GM21723 (cell line): ENCODE measurements around the gene MEX3A.
"Not testable (repeated sequence)": the region's sequence is repeated elsewhere in the genome, so short reads cannot be mapped to it uniquely, and the experiment has no call there.

Source experiments
- ATAC-seq: cut with Tn5 transposase; IDR thresholded peaks from one replicate; pipeline ENCODE4 v1.9.1; 2021; ENCODE audit warnings: mild to moderate bottlenecking, moderate library complexity; ENCODE audit not compliant: unreplicated experiment

The MEX3A gene

DNA sequence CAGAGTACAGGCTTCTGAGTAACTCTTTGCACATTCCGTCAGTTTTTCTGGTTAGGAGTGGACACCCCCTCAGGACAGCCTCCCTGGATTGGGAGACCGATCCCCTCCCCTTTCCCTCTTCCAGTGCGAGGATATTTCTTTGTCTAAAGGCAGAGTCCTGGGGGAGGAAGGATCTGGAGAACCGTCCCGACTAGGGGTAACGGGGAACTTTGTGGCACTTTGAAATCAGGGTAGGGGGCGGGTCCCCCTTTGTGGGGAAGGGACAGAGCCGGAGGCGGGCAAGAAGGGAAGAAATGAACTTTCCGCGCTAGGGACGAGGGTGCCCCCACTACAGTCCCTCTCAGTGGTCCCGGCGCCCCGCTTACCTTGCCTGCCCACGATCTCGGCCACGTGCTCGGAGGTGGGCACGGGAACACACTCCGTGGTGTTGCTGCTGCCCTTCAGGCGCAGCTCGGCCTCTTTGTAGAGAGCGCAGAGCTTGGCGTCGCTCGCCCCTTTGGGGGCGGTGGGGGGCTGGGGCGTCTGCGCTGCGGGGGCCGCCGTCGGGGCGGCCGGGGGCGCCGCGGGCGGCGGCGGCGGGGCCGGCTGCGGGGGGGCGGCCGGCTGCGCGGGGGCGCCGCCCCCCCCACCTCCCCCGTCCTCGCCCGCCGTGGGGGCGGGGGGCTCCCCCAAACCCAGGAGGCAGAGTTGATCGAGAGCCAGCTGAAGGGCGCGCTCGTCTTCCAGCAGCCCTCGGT lies 917 bp downstream of the MEX3A start:
- no peak for ATAC-seq

DNA sequence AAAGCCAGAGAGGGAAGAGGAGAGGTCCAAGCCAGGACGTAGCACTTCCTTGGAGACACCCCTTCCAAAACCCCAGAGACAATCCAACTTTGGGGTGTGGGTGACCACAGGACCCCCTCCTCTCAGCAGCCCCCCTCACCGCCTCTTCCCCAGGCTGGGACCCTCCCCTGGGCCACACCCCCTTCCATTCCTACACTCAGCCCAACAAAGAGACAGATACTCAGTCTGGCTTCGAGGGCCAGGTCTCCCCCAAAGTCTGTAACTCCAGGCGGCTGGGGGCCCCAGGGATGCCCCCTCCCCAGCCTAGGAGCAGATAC lies 1.4 kb downstream of the MEX3A start:
- ATAC-seq = no peak

DNA sequence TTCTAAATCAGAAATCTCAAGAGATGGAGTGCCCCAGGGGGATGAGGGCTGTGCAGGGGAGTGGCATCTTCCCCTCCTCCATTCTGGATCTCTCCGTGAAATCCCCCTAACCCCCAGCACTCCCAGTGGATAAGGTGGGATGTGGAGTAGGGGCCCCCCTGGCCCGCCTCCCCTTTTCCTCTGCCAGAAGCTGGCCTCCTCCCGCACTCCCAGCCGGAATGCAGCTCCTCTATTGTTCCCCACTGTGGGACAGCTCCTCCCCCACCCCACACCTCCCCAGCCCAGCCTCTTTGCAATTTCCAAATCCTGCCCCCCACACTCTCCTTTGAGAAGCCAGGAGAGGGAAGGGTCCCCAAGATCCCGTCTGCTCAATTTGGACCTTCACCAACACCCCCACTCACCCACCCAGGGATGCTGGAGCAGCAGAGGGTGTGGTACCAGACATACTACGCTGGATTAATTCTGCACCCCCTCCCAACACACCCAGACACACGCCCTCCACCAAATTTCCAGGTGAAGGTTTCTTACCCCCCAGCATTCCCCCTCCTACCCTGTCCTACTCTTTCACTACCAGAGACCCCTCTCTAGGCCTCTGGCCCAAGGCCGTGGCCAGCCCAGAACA lies 1.9 kb downstream of the MEX3A start:
- ATAC-seq = no peak

DNA sequence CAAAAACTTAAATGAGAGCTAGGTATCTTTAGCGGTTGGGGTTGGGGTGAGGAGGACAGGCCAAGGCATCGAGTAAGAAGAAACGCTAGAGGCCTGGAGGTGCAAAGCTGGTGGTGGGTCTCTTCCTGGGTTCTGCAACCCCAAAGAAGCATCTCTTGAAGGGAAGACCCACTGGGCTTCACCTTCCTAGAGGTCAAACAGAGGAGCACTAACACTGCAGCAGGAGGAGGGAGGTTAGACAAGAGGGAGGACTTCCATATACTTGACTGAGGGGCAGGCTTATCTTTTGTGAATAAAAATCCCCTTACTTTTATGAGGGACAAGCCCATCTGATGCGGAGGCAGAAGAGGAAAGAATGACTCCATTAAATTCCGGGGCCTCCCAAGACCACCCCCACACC lies 2.5 kb downstream of the MEX3A start:
- ATAC-seq = no peak

DNA sequence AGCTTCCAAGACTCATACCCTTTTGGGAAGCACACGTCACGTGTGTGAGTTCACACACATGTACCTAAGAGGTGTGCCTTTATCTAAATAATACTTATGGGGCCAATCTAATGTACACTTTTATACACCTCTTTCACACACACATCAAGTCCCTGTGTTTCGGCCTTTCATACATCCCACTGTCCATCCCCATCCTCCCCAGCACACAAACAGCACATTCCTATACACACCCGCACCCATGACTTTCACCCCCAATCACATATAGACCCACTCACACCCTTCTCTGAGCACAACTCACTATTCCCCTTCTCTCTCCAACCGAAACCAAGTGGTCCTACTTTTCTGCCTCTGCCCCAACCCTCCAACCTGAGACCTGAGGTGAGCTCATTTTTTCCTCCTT lies 3.5 kb downstream of the MEX3A start:
- ATAC-seq = no peak

DNA sequence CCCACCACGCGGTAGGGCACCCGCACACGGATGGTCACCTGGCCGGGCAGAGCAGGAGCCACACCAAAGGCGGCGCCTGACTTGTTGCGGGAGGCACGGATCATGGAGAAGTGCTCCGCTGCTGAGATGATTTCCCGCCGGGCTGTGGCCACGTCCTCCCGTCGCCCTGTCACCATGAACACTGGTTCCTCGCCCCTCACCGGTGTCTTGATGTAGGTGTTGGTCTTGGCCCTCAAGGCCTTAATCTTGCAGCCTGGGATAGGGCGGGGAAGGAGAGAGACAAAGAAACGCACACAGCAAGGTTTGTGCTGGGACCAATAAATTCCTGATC lies 4.9 kb downstream of the MEX3A start:
- ATAC-seq = no peak

DNA sequence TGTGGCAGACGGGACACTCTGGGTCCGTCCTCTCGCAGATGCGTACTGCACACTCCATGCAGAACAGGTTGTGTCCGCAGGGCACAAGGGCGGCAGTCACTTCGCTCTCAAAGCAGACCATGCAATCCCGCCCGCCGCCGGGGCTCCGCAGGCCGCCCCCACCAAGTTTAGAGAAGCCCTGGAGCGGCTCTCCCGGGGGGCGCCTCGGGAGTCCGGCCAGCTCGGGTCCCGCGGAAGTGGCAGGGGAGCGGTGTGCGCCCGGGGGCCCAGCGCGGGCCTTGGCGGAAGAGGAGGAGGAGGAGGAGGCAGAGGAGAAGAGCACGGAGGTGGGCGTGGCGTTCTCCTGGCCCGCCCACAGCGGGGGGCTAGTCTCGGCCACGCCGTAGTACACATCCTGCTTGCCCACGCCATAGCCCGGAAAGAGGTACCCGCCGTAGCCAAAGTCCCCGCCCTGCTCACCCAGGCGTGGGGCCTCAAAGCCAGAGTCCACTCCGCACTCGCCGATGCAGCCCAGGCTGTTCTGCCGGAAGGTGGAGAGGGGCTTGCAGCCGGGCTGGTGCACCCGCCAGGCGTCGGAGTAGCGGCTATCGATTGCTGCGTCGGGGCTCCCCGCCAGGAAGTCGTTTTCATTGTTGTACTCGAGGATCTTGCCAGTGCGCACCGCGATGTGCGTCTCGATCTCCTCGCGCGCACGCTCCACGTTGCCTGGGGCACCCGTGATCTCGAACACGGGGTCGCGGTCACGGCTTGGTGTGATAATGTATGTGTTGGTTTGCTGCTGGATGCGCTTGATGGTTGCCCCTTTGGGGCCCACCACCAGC lies 5.4 kb downstream of the MEX3A start:
- peak; percentile 73 for ATAC-seq

DNA sequence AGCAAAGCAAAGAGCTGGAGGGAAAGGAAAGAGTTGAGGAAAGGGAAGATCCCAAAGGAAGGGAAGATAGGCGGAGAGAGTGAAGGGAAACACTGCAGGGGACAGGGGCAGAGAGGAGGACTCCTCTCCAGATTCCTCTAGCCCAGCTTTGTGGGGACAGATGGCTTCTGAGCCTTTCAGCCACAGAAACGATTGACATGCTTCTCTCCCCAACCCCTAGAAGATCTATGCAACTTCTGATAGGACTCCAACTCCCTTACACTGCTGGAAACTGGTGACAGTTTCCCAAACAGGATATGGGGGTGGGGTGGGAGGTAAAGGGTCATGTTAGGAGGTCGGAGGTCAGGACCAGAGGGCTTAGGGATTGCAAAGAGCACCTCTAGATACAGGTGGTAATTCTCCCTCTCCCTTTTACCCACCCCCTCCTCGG lies 6.5 kb downstream of the MEX3A start:
- ATAC-seq = no peak

DNA sequence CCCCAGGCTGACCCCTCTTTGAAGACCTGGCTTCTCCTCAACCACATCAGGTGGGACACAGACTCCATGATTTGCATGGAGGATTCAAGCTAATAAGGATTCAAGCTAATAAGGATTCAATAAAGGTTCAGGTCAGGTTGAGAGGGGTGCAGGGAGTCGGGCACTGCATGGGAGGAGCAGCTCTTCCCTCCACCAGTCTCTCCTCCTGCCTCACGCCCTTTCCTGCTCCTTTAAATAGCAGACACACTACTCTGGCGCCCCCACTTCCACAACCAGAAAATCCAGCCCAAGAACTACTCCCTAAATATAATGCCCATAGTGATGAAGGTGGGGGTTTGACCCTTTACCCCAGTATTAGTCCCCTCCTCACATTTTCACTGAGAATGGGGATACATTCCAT lies 7.1 kb downstream of the MEX3A start:
- ATAC-seq = no peak

DNA sequence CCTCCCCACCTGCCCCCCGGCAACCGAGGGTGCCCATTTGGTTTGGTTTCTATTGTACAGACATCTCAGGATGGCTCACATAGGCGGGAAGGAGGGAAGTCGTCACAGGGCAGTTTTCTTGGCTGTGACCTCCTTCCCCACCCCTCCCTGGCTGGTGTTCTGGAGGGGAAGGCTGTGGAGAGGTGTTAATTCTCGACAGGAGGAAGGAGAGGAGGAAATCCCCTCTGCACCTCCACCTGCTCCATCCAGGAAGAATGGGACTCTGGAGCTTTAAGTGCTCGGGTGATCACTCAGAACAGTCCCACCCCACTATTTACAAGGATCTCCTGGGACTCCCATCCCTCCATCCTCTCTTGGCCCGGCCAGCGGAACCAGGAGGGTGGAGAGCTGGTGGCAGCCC lies 7.6 kb downstream of the MEX3A start:
- ATAC-seq = no peak

DNA sequence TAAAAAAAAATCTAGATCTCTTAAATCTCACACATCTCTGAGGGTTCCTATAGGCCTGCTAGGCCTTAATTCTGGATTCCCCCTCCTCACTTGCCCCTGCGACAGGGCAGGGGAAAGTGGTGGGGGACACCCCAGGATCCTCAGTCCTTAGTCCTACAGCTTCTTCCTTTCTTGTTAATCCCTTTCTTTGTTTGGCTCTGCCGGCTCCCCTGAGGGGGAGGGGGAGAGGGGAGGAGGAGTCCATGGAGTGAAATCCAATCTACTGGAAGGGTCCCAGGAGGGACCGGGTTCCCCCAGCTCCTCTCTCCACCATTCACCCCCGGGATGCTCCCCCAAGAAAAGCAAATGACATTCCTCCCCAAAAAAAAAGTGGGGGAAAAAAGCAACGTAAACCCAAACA lies 8.5 kb downstream of the MEX3A start:
- no peak for ATAC-seq

DNA sequence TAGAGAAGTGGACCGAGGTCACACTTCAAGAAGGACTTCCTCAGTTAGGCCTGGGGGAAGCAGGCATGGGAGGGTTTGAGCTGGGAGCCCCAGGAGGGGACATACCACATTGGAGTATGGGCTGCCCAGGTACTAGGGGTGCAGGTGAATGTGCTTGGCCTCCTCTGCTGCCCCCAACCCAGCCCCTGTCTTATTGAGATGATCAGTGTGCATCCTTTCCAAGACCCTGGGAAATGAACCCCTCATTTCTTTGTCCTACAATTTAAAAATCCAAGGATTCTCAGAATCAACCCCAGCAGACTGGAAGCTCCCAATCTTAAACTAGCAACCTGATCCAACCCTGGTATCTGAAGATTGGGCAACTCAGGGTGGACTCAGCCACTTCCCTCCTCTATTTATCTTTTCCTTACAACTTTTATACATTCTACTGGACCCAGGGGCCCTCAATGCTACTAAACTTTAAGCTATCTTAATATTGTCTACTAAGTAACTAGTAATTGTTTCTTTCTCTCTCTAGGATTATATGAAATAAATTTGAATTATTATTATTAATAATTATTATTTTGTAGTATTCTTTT lies 9.1 kb downstream of the MEX3A start:
- no peak for ATAC-seq

DNA sequence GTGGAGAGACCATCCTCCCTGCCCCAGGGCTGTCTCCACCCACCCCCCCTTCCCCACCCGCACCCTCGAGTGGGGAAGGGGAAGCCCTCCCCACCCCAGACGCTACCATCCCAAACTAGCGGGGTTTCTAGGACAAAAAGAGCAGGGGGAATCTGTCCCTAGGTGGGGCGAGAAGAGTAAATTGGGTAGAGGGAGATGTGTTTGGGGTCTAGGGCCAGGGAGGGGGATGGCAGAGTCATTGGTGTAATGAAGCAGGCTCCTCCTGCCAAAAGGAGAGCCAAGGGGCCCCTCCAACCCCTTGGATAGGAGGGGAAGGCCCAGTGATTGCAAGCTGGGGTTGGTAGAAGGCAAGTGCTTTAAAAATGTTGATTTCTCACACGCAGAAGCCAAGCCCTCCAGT lies 10.0 kb downstream of the MEX3A start:
- ATAC-seq = no peak

DNA sequence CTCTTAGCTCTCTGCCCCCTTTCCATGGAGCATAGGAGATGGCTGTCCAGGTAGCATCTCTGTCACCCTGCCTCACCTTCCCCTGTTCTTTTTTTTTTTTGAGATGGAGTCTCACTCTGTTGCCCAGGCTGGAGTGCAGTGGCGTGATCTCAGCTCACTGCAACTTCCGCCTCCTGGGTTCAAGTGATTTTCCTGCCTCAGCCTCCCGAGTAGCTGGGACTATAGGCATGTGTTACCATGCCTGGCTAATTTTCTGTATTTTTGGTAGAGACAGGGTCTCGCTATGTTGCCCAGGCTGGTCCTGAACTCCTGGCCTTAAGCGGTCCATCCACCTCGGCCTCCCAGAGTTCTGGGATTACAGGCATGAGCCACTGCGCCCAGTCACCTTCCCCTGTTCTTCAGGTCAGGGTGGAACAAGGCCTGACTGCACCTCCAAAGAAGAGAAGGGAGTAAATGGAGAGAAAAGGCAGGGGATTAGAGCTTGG lies 10.9 kb downstream of the MEX3A start:
- not testable (repeated sequence) for ATAC-seq

DNA sequence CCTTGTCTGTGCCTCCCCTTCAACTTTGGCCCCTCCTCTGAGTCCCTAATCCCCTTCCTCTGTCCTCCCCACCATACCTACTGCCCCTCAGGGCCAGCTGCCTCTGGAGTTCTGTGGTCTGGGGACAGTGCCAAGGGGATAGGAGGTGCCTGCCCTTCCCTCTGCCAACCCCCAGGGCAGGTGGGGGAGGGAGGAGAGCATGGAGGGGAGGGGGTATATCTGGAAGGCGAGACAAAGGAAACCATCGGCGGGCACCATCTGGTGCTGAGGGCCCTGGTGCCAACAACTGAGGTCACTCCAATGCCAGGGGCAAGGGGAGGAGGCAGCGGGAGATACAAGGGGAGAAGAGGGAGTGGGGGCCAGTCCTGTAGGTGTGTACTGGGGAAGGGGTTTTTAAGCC lies 11.7 kb downstream of the MEX3A start:
- ATAC-seq = no peak

DNA sequence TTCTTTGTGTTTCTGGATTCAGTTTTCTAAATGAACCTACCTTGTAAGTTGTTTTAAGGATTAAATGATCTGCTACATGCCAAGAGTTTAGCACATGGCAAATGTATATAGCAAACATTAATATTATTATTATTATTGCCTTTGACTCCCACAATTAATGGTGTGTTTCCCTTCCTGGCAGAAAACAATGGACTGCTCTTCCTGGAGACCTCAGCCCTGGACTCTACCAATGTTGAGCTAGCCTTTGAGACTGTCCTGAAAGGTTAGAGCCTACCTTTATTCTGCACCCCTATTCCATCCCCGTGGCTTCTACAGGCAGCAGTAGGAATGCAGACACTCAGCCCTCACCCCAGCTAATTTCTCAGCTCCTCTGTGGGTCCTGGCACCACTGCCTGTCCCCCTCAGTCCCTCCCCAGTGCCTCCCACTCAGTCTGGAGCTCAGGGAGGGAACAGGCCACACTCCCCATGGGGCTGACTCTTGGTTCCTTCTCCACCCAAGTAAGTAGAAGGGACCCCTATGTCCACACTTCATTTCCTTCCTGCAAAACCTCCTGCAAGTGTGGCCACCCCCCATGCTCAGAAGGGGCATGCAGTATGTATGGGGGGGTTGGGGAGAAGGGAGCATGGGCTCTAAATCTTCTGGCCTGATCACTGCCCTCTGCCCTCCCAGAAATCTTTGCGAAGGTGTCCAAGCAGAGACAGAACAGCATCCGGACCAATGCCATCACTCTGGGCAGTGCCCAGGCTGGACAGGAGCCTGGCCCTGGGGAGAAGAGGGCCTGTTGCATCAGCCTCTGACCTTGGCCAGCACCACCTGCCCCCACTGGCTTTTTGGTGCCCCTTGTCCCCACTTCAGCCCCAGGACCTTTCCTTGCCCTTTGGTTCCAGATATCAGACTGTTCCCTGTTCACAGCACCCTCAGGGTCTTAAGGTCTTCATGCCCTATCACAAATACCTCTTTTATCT lies 12.5 kb downstream of the MEX3A start:
- ATAC-seq = no peak

DNA sequence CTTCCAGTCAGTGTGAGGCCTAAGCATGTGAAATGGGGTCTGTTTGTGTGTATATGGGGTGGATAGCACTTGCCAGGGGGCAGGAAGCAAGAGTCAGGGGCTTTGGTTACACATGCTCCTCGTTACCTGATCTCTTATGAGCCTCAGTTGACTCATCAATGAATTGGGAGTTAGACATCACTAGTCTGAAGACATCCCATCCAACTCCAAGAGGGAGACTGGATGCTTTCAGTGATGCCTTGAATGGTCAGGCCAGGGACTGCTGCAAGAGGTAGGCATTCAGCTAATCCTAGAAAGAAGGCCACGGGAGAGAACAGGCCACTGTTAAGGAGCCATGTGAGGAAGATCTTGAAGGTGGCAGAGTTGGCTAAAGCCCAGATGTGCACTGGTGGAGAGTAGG lies 15.0 kb downstream of the MEX3A start:
- no peak for ATAC-seq

DNA sequence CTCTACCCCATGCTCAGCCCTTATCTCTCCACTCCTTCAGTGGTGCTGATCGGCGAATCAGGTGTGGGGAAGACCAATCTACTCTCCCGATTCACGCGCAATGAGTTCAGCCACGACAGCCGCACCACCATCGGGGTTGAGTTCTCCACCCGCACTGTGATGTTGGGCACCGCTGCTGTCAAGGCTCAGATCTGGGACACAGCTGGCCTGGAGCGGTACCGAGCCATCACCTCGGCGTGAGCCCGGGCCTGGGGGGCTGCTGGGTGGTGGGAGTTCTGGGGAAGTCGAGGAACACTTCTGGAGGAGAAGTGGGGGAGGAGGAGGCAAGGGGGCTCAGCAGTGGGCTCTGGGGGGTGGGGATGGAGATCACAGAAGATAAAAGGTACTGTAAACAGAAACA lies 16.4 kb downstream of the MEX3A start:
- no peak for ATAC-seq

DNA sequence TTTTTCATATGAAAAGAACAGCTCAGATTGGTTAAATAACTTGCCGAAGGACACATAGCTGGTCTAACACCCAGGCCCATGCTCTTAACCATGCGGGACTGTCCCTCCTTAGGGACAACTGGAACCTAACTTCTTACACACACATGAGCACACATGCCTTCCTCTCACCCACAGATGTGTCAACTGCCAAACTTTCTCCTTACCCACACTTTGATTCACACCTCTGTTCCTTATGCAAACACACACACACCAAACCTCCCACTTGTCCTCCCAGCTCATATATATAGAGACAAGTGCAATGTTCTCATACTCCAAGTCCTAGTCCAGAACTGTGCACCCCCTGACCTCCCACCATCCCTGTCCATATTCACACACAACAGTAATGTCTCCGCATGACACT lies 17.1 kb downstream of the MEX3A start:
- no peak for ATAC-seq

DNA sequence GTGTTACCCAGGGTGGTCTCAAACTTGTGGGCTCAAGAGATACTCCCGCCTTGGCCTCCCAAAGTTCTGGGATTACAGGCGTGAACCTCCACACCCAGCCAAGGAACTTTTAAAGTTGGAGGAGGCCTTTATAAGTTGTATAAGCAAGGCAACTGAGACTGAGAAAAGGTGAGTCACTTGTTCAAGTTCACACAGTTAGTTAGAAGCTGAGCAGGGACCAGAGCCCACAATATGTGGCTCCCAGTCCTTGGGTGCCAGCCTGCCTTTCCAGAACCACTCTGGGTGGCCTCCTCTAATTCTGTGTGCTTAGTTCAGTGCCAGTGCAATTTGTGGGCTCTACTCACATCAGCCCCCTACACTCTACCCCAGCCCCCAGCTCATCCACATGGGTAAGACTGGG lies 17.6 kb downstream of the MEX3A start:
- ATAC-seq = no peak

DNA sequence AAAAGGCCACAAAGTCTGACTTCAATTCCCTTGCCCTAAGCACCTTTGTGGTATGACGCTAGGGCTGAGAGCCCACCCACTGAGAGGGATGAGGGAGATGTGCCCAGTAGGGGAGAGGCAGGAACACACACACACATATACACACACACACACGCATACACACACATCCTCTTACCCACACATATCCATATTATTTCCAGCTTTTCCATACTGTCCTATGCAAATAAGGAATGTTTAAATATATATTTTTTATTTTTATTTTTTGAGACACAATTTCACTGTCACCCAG lies 18.3 kb downstream of the MEX3A start:
- ATAC-seq = no peak
